A549 (cell line): Measurements from ENCODE around the gene KDM6A. TPM values are rescaled to one million over a fixed set of nuclear protein-coding genes. Genes with fewer than 3 reads are reported as not detected.

ENCODE experiments used
- ATAC-seq, 2 experiments: fragments of 200-7000 bp in 1 of 2; fragments of >200 bp in 1 of 2; cut with Nextera tagmentation in 1 of 2; cut with Tn5 transposase in 1 of 2; 3 replicates each; pipeline versions ENCODE4 v1.8.0 to v1.9.1; 2018 to 2020; ENCODE audit warnings: mild to moderate bottlenecking in 1 of 2, moderate library complexity in 1 of 2
- CTCF ChIA-PET: fragments of 300-600 bp; sonication (Branson Sonifier 250); formaldehyde crosslinking; extraction: SDS; loops from one replicate; lab custom pipeline; 2021; ENCODE audit warnings: antibody characterized with exemption, inconsistent platforms; lab: Yijun Ruan, JAX
- POLR2A ChIA-PET: fragments of 350-600 bp; formaldehyde crosslinking; extraction: SDS; loops from one replicate; lab custom pipeline; 2021; ENCODE audit warnings: antibody characterized with exemption, inconsistent platforms; lab: Yijun Ruan, JAX
- DNase-seq, 2 experiments: peaks; one replicate each; pipeline versions ENCODE4 v3.0.0 to v3.0.0-alpha.2; 2011 to 2016; ENCODE audit warnings: low read depth in 1 of 2, low spot score in 1 of 2
- FAIRE-seq: peaks from 2 replicates; lab custom pipeline; 2011; peaks lifted over from hg19 to GRCh38; lab: Jason Lieb, UNC
- H3K27ac ChIP-seq, 2 experiments: fragments of >200 bp; sonication (Bioruptor Twin); formaldehyde crosslinking; 3 replicates each; pipeline ENCODE4 v1.5.1; 2016 to 2017
- H3K4me1 ChIP-seq: fragments of >200 bp; sonication (Bioruptor Twin); formaldehyde crosslinking; 3 replicates; pipeline ENCODE4 v1.6.1; 2016
- H3K4me2 ChIP-seq: fragments of >200 bp; sonication (Bioruptor Twin); formaldehyde crosslinking; 3 replicates; pipeline ENCODE4 v1.6.1; 2016
- H3K4me3 ChIP-seq: fragments of >200 bp; sonication (Bioruptor Twin); formaldehyde crosslinking; 3 replicates; pipeline ENCODE4 v1.5.1; 2016
- H3K9me3 ChIP-seq: fragments of >200 bp; sonication (Bioruptor Twin); formaldehyde crosslinking; 3 replicates; pipeline ENCODE4 v1.6.1; 2016
- CBX2 ChIP-seq: fragments of 200-600 bp; sonication (generic); IDR thresholded peaks from 2 replicates; pipeline ENCODE4 v1.6.1; 2016; ENCODE audit warnings: low read depth, mild to moderate bottlenecking, borderline replicate concordance
- EHMT2 ChIP-seq: fragments of 200-600 bp; sonication (generic); IDR thresholded peaks from 2 replicates; pipeline ENCODE4 v1.6.1; 2016; ENCODE audit warnings: antibody characterized with exemption, low read depth, mild to moderate bottlenecking, moderate library complexity
- ESRRA ChIP-seq: fragments of 150-350 bp; IDR thresholded peaks from 2 replicates; pipeline ENCODE4 v1.6.1; 2014; ENCODE audit warnings: mild to moderate bottlenecking, low read length, borderline replicate concordance
- FOSB ChIP-seq: fragments of 250-450 bp; sonication (Bioruptor Pico); IDR thresholded peaks from 2 replicates; pipeline ENCODE4 v1.5.0; 2020; ENCODE audit warnings: mild to moderate bottlenecking, moderate library complexity
- FOSL2 ChIP-seq, 2 experiments: fragments of 450-650 bp in 1 of 2; fragments of >200 bp in 1 of 2; sonication (Bioruptor Twin) in 1 of 2; formaldehyde crosslinking; IDR thresholded peaks; 2 replicates each; pipeline versions ENCODE4 v1.5.0 to v1.6.1; 2016 to 2020; ENCODE audit warnings: mild to moderate bottlenecking in 1 of 2, moderate library complexity in 1 of 2
- FOXS1 ChIP-seq: fragments of 250-450 bp; sonication (Bioruptor Pico); IDR thresholded peaks from 2 replicates; pipeline ENCODE4 v1.5.0; 2020; ENCODE audit warnings: mild to moderate bottlenecking, moderate library complexity
- GATA3 ChIP-seq: IDR thresholded peaks from 2 replicates; pipeline ENCODE4 v1.6.1; 2012; ENCODE audit warnings: borderline replicate concordance
- HDAC2 ChIP-seq: fragments of 200-600 bp; sonication (generic); IDR thresholded peaks from 2 replicates; pipeline ENCODE4 v1.6.1; 2016
- HOXB5 ChIP-seq: fragments of 250-450 bp; sonication (Bioruptor Pico); IDR thresholded peaks from 2 replicates; pipeline ENCODE4 v1.5.0; 2020; ENCODE audit warnings: mild to moderate bottlenecking, moderate library complexity
- JUN ChIP-seq, 2 experiments: fragments of >200 bp; sonication (Bioruptor Twin); formaldehyde crosslinking; IDR thresholded peaks; 2 replicates in 1 of 2; 3 replicates in 1 of 2; pipeline ENCODE4 v1.6.1; 2016 to 2017
- KDM5A ChIP-seq: fragments of 200-600 bp; sonication (generic); IDR thresholded peaks from 2 replicates; pipeline ENCODE4 v1.6.1; 2016; ENCODE audit warnings: antibody characterized with exemption, mild to moderate bottlenecking
- MAZ ChIP-seq: fragments of 150-350 bp; IDR thresholded peaks from 2 replicates; pipeline ENCODE4 v1.6.1; 2014; ENCODE audit warnings: antibody characterized with exemption, low read depth, low read length, borderline replicate concordance
- NR3C1 ChIP-seq: fragments of >200 bp; sonication (Bioruptor Twin); formaldehyde crosslinking; IDR thresholded peaks from 3 replicates; pipeline ENCODE4 v1.6.1; 2017
- POLR2A ChIP-seq: IDR thresholded peaks from 2 replicates; pipeline ENCODE4 v1.6.1; 2012; ENCODE audit warnings: mild to moderate bottlenecking, low read length
- POLR2AphosphoS2 ChIP-seq: conservative IDR thresholded peaks from 2 replicates; pipeline ENCODE4 v1.6.1; 2012; ENCODE audit warnings: low read length, improper control_type of control experiment, inconsistent platforms
- RAD21 ChIP-seq, 2 experiments: fragments of >200 bp in 1 of 2; sonication (Bioruptor Twin) in 1 of 2; formaldehyde crosslinking in 1 of 2; IDR thresholded peaks in 1 of 2; conservative IDR thresholded peaks in 1 of 2; 2 replicates in 1 of 2; 3 replicates in 1 of 2; pipeline ENCODE4 v1.6.1; 2012 to 2018; ENCODE audit warnings: inconsistent platforms in 1 of 2
- RARB ChIP-seq: fragments of 250-450 bp; sonication (Bioruptor Pico); IDR thresholded peaks from 2 replicates; pipeline ENCODE4 v1.8.0; 2021; ENCODE audit warnings: mild to moderate bottlenecking, moderate library complexity
- RCOR1 ChIP-seq: fragments of 150-350 bp; IDR thresholded peaks from 2 replicates; pipeline ENCODE4 v1.6.1; 2014; ENCODE audit warnings: antibody characterized with exemption, low read length, low read depth
- RNF2 ChIP-seq: fragments of 200-600 bp; sonication (generic); IDR thresholded peaks from 2 replicates; pipeline ENCODE4 v1.6.1; 2016; ENCODE audit warnings: low read depth, mild to moderate bottlenecking, antibody characterized with exemption, moderate library complexity, borderline replicate concordance
- SREBF2 ChIP-seq: fragments of 450-650 bp; IDR thresholded peaks from 2 replicates; pipeline ENCODE4 v1.6.1; 2014; ENCODE audit warnings: mild to moderate bottlenecking, moderate library complexity
- ZC3H11A ChIP-seq: fragments of 450-650 bp; IDR thresholded peaks from 2 replicates; pipeline ENCODE4 v1.6.1; 2014; ENCODE audit warnings: antibody characterized with exemption, mild to moderate bottlenecking
- ZFP36 ChIP-seq: fragments of 450-650 bp; IDR thresholded peaks from 2 replicates; pipeline ENCODE4 v1.6.1; 2014; ENCODE audit warnings: borderline replicate concordance; ENCODE audit not compliant: partially characterized antibody
- ZNF302 ChIP-seq: fragments of 250-450 bp; sonication (Bioruptor Pico); IDR thresholded peaks from 2 replicates; pipeline ENCODE4 v1.9.0; 2021; ENCODE audit warnings: inconsistent platforms, mild to moderate bottlenecking, moderate library complexity
- WGBS: methylation state at CpG from one replicate; pipeline ENCODE4 v1.1.6; 2017; ENCODE audit errors: missing lambda C conversion rate; 5-methylcytosine and 5-hydroxymethylcytosine counted together
- polyA plus RNA-seq, 4 experiments: library from polyadenylated mRNA; depleted of rRNA in 3 of 4; stranded (reverse); fragments of >200 nt; fragmentation: RNase III in 1 of 4; extraction: RNeasy Plus Mini Kit Qiagen cat#74134 plus additional on column Dnase treatment in 1 of 4; gene quantifications; 2 replicates in 3 of 4; 3 replicates in 1 of 4; pipeline ENCODE4 v1.2.3, GENCODE V29; 2011 to 2017
- TF ChIP-seq, protein P1 (sequence below): IDR thresholded peaks from 2 replicates; pipeline ENCODE4 v1.6.1; 2012
- TF ChIP-seq, protein P2 (sequence below): fragments of 450-650 bp; IDR thresholded peaks from 2 replicates; pipeline ENCODE4 v1.6.1; 2014; ENCODE audit warnings: antibody characterized with exemption
- TF ChIP-seq, protein P3 (sequence below): fragments of 250-450 bp; sonication (Bioruptor Pico); IDR thresholded peaks from 2 replicates; pipeline ENCODE4 v1.5.0; 2020; ENCODE audit warnings: low read depth, mild to moderate bottlenecking, moderate library complexity

Gene KDM6A
- polyA plus RNA-seq, 2 of the 4 experiments (the other 2 are of a cell fraction) = 9.3 to 18.4 TPM

DNA sequence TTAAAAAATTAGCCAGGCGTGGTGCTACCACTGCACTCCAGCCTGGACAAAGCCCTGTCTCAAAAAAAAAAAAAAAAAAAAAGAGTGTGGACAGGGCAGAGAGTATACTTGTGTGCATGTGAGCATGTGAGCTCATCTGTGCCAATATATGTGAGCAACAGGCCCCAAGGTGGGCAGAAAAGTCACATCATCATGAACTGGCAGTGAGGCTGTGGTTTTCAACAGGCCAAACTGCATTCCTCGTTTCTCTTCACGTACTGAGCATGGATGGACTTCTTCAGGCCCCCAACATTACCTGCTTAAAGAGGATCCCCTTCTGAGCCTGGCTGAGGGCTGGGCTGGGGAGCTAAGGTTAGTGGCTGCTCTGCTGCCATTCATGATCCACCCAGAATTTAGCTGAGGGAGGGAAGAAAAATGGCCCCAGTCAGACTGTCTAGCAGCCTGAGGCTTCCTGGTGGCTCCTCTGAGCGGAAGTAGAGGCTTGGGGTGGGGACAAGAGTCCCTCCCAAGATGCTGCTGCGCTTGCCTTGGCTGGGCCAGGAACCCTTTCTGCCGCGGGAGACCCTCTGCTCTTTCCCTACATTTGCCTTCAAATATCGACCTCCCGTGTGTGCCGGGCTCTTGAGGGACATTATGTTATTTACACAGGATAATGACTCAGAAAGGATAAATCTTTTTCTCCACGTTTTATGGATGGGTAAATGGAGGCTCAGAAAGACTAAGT lies 272.7 kb downstream of the KDM6A start:
- WGBS = 74% methylated on average over 11 of the region's 11 CpGs
- H3K4me1 ChIP-seq = no peaks in the 10 kb centered on the region

DNA sequence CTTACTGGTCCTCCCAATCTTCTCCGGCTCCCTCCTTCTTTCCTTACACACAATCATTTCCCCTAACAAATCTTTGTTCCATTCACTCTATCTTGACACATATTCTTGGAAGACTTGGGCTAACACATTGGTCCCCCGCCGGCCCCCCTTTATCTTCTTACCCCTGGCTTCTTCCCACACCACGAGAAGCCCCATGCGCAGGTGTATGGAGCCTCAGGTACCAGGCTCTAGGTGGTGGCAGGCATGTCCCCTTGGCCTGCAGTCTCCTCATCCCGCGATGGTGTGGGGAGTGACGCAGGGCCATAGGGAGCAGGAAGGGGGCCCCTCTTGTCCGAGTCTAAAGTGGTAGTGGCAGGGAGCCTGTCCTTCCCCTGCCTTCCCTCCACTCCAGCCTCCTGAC lies 277.8 kb downstream of the KDM6A start:
- ChIA-PET CTCF (interaction anchor here (0.6 kb wide), 1 partner anchor 573 kb away, joined by 3 read pairs; no protein-coding TSS in a partner anchor), POLR2A (no interaction called here)
- Histone ChIP-seq H3K27ac (no peak overlapping the region), H3K4me3 (no peak overlapping the region), H3K4me2 (no peak overlapping the region), H3K9me3 (no peaks in the 10 kb centered on the region), H3K4me1 (no peaks in the 10 kb centered on the region)
- DNase-seq = no peak
- TF ChIP-seq, protein P1, sequence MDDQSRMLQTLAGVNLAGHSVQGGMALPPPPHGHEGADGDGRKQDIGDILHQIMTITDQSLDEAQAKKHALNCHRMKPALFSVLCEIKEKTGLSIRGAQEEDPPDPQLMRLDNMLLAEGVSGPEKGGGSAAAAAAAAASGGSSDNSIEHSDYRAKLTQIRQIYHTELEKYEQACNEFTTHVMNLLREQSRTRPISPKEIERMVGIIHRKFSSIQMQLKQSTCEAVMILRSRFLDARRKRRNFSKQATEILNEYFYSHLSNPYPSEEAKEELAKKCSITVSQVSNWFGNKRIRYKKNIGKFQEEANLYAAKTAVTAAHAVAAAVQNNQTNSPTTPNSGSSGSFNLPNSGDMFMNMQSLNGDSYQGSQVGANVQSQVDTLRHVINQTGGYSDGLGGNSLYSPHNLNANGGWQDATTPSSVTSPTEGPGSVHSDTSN = no peak
- TF ChIP-seq RAD21 (conservative IDR thresholded peaks at IDR 0.05 in 1 of 2, IDR thresholded peaks at IDR 0.05 in 1 of 2) = no peak
- FAIRE-seq = no peak
- ATAC-seq = no peak
- 81% methylated on average over 3 of the region's 9 CpGs for WGBS

More for the DNA sequence above, 272.7 kb downstream of the KDM6A start:
- H3K4me3 ChIP-seq = no peak overlapping the region
- no peak overlapping the region for H3K27ac ChIP-seq
- ChIA-PET CTCF (no interaction called here), POLR2A (no interaction called here)
- no peak for FAIRE-seq
- H3K4me2 ChIP-seq = no peak overlapping the region
- no peaks in the 10 kb centered on the region for H3K9me3 ChIP-seq
- ATAC-seq = no peak
- TF ChIP-seq KDM5A (no peak), POLR2A (no peak), ZC3H11A (no peak), ZFP36 (no peak)
- TF ChIP-seq, protein P2, sequence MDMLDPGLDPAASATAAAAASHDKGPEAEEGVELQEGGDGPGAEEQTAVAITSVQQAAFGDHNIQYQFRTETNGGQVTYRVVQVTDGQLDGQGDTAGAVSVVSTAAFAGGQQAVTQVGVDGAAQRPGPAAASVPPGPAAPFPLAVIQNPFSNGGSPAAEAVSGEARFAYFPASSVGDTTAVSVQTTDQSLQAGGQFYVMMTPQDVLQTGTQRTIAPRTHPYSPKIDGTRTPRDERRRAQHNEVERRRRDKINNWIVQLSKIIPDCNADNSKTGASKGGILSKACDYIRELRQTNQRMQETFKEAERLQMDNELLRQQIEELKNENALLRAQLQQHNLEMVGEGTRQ = no peak
- TF ChIP-seq, all 56 proteins: peak for 0
- no peak for DNase-seq

DNA sequence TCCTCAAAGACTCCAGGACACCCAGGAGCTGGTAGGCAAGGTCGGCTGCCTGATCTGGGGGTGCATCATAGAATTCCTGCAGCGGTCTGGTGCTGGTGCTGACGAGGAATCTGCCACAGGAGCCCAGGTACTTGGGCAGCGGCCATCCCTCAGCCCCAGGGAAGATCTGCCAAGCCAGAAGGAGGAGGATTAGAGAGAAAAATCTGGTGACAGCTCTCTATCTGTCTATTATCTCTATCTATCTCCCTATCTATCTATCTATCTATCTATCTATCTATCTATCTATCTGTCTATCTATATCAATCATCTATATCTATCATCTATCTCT lies 281.0 kb downstream of the KDM6A start:
- H3K4me1 ChIP-seq = no peaks in the 10 kb centered on the region
- no peak for ATAC-seq
- H3K9me3 ChIP-seq = no peaks in the 10 kb centered on the region
- H3K4me3 ChIP-seq = no peak overlapping the region
- no peak for DNase-seq
- no peak for FAIRE-seq
- CTCF ChIA-PET = no interaction called here
- POLR2A ChIA-PET = no interaction called here
- no peak overlapping the region for H3K4me2 ChIP-seq
- no peak overlapping the region for H3K27ac ChIP-seq
- TF ChIP-seq HDAC2 (no peak), POLR2AphosphoS2 (no peak), RNF2 (no peak), FOSB (CRISPR knock-in tag) (no peak), HOXB5 (no peak), FOXS1 (CRISPR knock-in tag) (no peak), JUN (IDR thresholded peaks at IDR 0.05) (no peak)
- TF ChIP-seq, protein P3, sequence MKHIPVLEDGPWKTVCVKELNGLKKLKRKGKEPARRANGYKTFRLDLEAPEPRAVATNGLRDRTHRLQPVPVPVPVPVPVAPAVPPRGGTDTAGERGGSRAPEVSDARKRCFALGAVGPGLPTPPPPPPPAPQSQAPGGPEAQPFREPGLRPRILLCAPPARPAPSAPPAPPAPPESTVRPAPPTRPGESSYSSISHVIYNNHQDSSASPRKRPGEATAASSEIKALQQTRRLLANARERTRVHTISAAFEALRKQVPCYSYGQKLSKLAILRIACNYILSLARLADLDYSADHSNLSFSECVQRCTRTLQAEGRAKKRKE = no peak
- 36% methylated on average over 4 of the region's 4 CpGs for WGBS

DNA sequence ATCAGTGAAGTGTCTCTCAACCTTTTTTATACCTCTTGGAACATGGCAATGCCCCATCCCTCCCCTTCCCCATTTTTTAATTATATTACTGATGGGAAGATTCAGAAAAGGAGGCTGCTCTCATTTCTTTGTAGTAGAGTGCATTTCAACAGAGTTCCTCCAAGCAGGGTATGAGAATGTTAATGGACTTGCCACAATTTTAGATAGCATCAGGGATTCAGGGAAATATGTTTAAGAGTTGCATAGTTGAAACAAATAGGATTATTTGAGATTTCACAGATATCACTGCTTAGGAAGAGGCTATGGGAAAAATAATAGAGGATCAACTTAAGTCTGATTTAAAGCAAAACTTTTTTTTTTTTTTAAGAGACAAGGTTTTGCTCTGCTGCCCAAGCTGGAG lies 281.5 kb downstream of the KDM6A start:
- ChIA-PET POLR2A (no interaction called here), CTCF (no interaction called here)
- DNase-seq (no peak), FAIRE-seq (no peak), ATAC-seq (no peak)
- Histone ChIP-seq H3K4me2 (no peak overlapping the region), H3K27ac (no peak overlapping the region), H3K9me3 (no peaks in the 10 kb centered on the region), H3K4me1 (no peaks in the 10 kb centered on the region), H3K4me3 (no peak overlapping the region)
- no peak for TF ChIP-seq GATA3
- TF ChIP-seq EHMT2 = no peak
- no peak for TF ChIP-seq HOXB5
- TF ChIP-seq JUN (IDR thresholded peaks at IDR 0.05) = no peak
- no peak for TF ChIP-seq RCOR1
- no peak for TF ChIP-seq FOSB (CRISPR knock-in tag)
- TF ChIP-seq ZC3H11A = no peak
- no peak for TF ChIP-seq NR3C1
- TF ChIP-seq MAZ = no peak
- TF ChIP-seq ZNF302 (CRISPR knock-in tag) = no peak
- TF ChIP-seq FOSL2 (IDR thresholded peaks at IDR 0.05) = no peak
- TF ChIP-seq FOSL2 (CRISPR knock-in tag; IDR thresholded peaks at IDR 0.05) = no peak
- no peak for TF ChIP-seq SREBF2
- no peak for TF ChIP-seq CBX2
- no peak for TF ChIP-seq RNF2
- TF ChIP-seq ESRRA = no peak
- no peak for TF ChIP-seq RARB (CRISPR knock-in tag)
